ENCODE measurements around the gene ZNF804B.

- TF ChIP-seq CTCF (IDR thresholded peaks at IDR 0.05): no peak
- no peak for TF ChIP-seq POLR2A (IDR thresholded peaks at IDR 0.05)
These were observed 21.9 kb upstream of the ZNF804B start for GRCh38 chr7:88737632-88738031.
